ENCODE measurements around the gene TBPL2.
"Not testable (repeated sequence)": the region's sequence is repeated elsewhere in the genome, so short reads cannot be mapped to it uniquely, and the experiment has no call there.

Gene TBPL2

GRCh38 chr14:55436931-55437330 is 3.5 kb downstream of the TBPL2 start:
- H3K4me1 ChIP-seq (ENCODE audit: insufficient read depth, low read length): no peaks in the 10 kb centered on the region
- no peaks in the 10 kb centered on the region for H3K9me3 ChIP-seq (ENCODE audit: insufficient read depth, low read depth, low read length)
- no peaks in the 10 kb centered on the region for H3K36me3 ChIP-seq (ENCODE audit: insufficient read depth, low read depth, low read length)
- H3K9ac ChIP-seq (ENCODE audit: low read depth, low read length): no peak overlapping the region
- H3K27me3 ChIP-seq (ENCODE audit: insufficient read depth, low read length): no peaks in the 10 kb centered on the region
- H3K4me3 ChIP-seq (ENCODE audit: low read length): no peak overlapping the region
- H3K27ac ChIP-seq (ENCODE audit: low read length): no peak overlapping the region

- H3K4me3 ChIP-seq (ENCODE audit: low read length): no peak overlapping the region
- no peak overlapping the region for H3K9ac ChIP-seq (ENCODE audit: low read depth, low read length)
- H3K36me3 ChIP-seq (ENCODE audit: insufficient read depth, low read depth, low read length): no peaks in the 10 kb centered on the region
- H3K27me3 ChIP-seq (ENCODE audit: insufficient read depth, low read length): no peaks in the 10 kb centered on the region
- no peaks in the 10 kb centered on the region for H3K9me3 ChIP-seq (ENCODE audit: insufficient read depth, low read depth, low read length)
- H3K27ac ChIP-seq (ENCODE audit: low read length): no peak overlapping the region
- no peaks in the 10 kb centered on the region for H3K4me1 ChIP-seq (ENCODE audit: insufficient read depth, low read length)
Observed at GRCh38 chr14:55436519-55436918, 3.9 kb downstream of the TBPL2 start.

GRCh38 chr14:55434805-55435174 is 5.6 kb downstream of the TBPL2 start:
- Histone ChIP-seq H3K9ac (ENCODE audit: low read depth, low read length) (no peak overlapping the region), H3K36me3 (ENCODE audit: insufficient read depth, low read depth, low read length) (no peaks in the 10 kb centered on the region), H3K9me3 (ENCODE audit: insufficient read depth, low read depth, low read length) (no peaks in the 10 kb centered on the region), H3K4me3 (ENCODE audit: low read length) (no peak overlapping the region), H3K4me1 (ENCODE audit: insufficient read depth, low read length) (no peaks in the 10 kb centered on the region), H3K27me3 (ENCODE audit: insufficient read depth, low read length) (no peaks in the 10 kb centered on the region), H3K27ac (ENCODE audit: low read length) (no peak overlapping the region)

- H3K4me3 ChIP-seq (ENCODE audit: low read length): no peak overlapping the region
- no peaks in the 10 kb centered on the region for H3K36me3 ChIP-seq (ENCODE audit: insufficient read depth, low read depth, low read length)
- no peaks in the 10 kb centered on the region for H3K4me1 ChIP-seq (ENCODE audit: insufficient read depth, low read length)
- no peaks in the 10 kb centered on the region for H3K9me3 ChIP-seq (ENCODE audit: insufficient read depth, low read depth, low read length)
- no peaks in the 10 kb centered on the region for H3K27me3 ChIP-seq (ENCODE audit: insufficient read depth, low read length)
- no peak overlapping the region for H3K27ac ChIP-seq (ENCODE audit: low read length)
- no peak overlapping the region for H3K9ac ChIP-seq (ENCODE audit: low read depth, low read length)
Observed at GRCh38 chr14:55433880-55434804, 6.3 kb downstream of the TBPL2 start.

- Histone ChIP-seq H3K27ac (ENCODE audit: low read length) (no peak overlapping the region), H3K36me3 (ENCODE audit: insufficient read depth, low read depth, low read length) (no peaks in the 10 kb centered on the region), H3K4me1 (ENCODE audit: insufficient read depth, low read length) (no peaks in the 10 kb centered on the region), H3K4me3 (ENCODE audit: low read length) (no peak overlapping the region), H3K27me3 (ENCODE audit: insufficient read depth, low read length) (no peaks in the 10 kb centered on the region), H3K9me3 (ENCODE audit: insufficient read depth, low read depth, low read length) (no peaks in the 10 kb centered on the region), H3K9ac (ENCODE audit: low read depth, low read length) (no peak overlapping the region)
Observed at GRCh38 chr14:55432628-55433027, 7.8 kb downstream of the TBPL2 start.

- Histone ChIP-seq H3K4me1 (ENCODE audit: insufficient read depth, low read length) (no peaks in the 10 kb centered on the region; the same call in 1 of the 2 replicates), H3K27me3 (ENCODE audit: insufficient read depth, low read length) (no peaks in the 10 kb centered on the region)
Observed at GRCh38 chr14:55430024-55430690, 10.3 kb downstream of the TBPL2 start.

GRCh38 chr14:55427439-55427838 is 13.0 kb downstream of the TBPL2 start:
- no peaks in the 10 kb centered on the region for H3K36me3 ChIP-seq (ENCODE audit: insufficient read depth, low read depth, low read length)
- no peaks in the 10 kb centered on the region; the same call in 1 of the 2 replicates for H3K4me1 ChIP-seq (ENCODE audit: insufficient read depth, low read length)
- H3K9ac ChIP-seq (ENCODE audit: low read depth, low read length): no peak overlapping the region
- H3K9me3 ChIP-seq (ENCODE audit: insufficient read depth, low read depth, low read length): no peaks in the 10 kb centered on the region
- no peak overlapping the region for H3K4me3 ChIP-seq (ENCODE audit: low read length)
- no peak overlapping the region for H3K27ac ChIP-seq (ENCODE audit: low read length)
- H3K27me3 ChIP-seq (ENCODE audit: insufficient read depth, low read length): no peaks in the 10 kb centered on the region

More at GRCh38 chr14:55430024-55430690, 10.3 kb downstream of the TBPL2 start:
- no peak overlapping the region for H3K27ac ChIP-seq (ENCODE audit: low read length)
- no peak overlapping the region for H3K9ac ChIP-seq (ENCODE audit: low read depth, low read length)
- no peak overlapping the region for H3K4me3 ChIP-seq (ENCODE audit: low read length)
- no peaks in the 10 kb centered on the region for H3K9me3 ChIP-seq (ENCODE audit: insufficient read depth, low read depth, low read length)
- H3K36me3 ChIP-seq (ENCODE audit: insufficient read depth, low read depth, low read length): no peaks in the 10 kb centered on the region

GRCh38 chr14:55426891-55427290 is 13.5 kb downstream of the TBPL2 start:
- Histone ChIP-seq H3K27me3 (ENCODE audit: insufficient read depth, low read length) (no peaks in the 10 kb centered on the region), H3K27ac (ENCODE audit: low read length) (no peak overlapping the region), H3K4me1 (ENCODE audit: insufficient read depth, low read length) (no peaks in the 10 kb centered on the region; the same call in 1 of the 2 replicates), H3K9ac (ENCODE audit: low read depth, low read length) (no peak overlapping the region), H3K9me3 (ENCODE audit: insufficient read depth, low read depth, low read length) (no peaks in the 10 kb centered on the region), H3K36me3 (ENCODE audit: insufficient read depth, low read depth, low read length) (no peaks in the 10 kb centered on the region), H3K4me3 (ENCODE audit: low read length) (no peak overlapping the region)

GRCh38 chr14:55425091-55425490 is 15.3 kb downstream of the TBPL2 start:
- no peak overlapping the region for H3K4me3 ChIP-seq (ENCODE audit: low read length)
- H3K9me3 ChIP-seq (ENCODE audit: insufficient read depth, low read depth, low read length): no peaks in the 10 kb centered on the region
- H3K27ac ChIP-seq (ENCODE audit: low read length): no peak overlapping the region
- no peaks in the 10 kb centered on the region; the same call in 1 of the 2 replicates for H3K4me1 ChIP-seq (ENCODE audit: insufficient read depth, low read length)
- H3K27me3 ChIP-seq (ENCODE audit: insufficient read depth, low read length): no peaks in the 10 kb centered on the region
- no peaks in the 10 kb centered on the region for H3K36me3 ChIP-seq (ENCODE audit: insufficient read depth, low read depth, low read length)
- H3K9ac ChIP-seq (ENCODE audit: low read depth, low read length): no peak overlapping the region

GRCh38 chr14:55423969-55424368 is 16.4 kb downstream of the TBPL2 start:
- Histone ChIP-seq H3K36me3 (ENCODE audit: insufficient read depth, low read depth, low read length) (no peaks in the 10 kb centered on the region), H3K4me1 (ENCODE audit: insufficient read depth, low read length) (no peaks in the 10 kb centered on the region; the same call in 1 of the 2 replicates), H3K9me3 (ENCODE audit: insufficient read depth, low read depth, low read length) (no peaks in the 10 kb centered on the region), H3K4me3 (ENCODE audit: low read length) (no peak overlapping the region), H3K27me3 (ENCODE audit: insufficient read depth, low read length) (no peaks in the 10 kb centered on the region), H3K9ac (ENCODE audit: low read depth, low read length) (no peak overlapping the region), H3K27ac (ENCODE audit: low read length) (no peak overlapping the region)

GRCh38 chr14:55422338-55422737 is 18.1 kb downstream of the TBPL2 start:
- not testable (repeated sequence) for H3K36me3 ChIP-seq (ENCODE audit: insufficient read depth, low read depth, low read length); H3K9ac ChIP-seq (ENCODE audit: low read depth, low read length); H3K27ac ChIP-seq (ENCODE audit: low read length); H3K4me1 ChIP-seq (ENCODE audit: insufficient read depth, low read length); H3K9me3 ChIP-seq (ENCODE audit: insufficient read depth, low read depth, low read length); H3K27me3 ChIP-seq (ENCODE audit: insufficient read depth, low read length); H3K4me3 ChIP-seq (ENCODE audit: low read length)

GRCh38 chr14:55419663-55420062 is 20.8 kb downstream of the TBPL2 start:
- H3K9ac ChIP-seq (ENCODE audit: low read depth, low read length): no peak overlapping the region
- no peaks in the 10 kb centered on the region for H3K36me3 ChIP-seq (ENCODE audit: insufficient read depth, low read depth, low read length)
- H3K27ac ChIP-seq (ENCODE audit: low read length): no peak overlapping the region
- H3K4me3 ChIP-seq (ENCODE audit: low read length): no peak overlapping the region
- H3K4me1 ChIP-seq (ENCODE audit: insufficient read depth, low read length): no peaks in the 10 kb centered on the region
- no peaks in the 10 kb centered on the region for H3K9me3 ChIP-seq (ENCODE audit: insufficient read depth, low read depth, low read length)
- H3K27me3 ChIP-seq (ENCODE audit: insufficient read depth, low read length): no peaks in the 10 kb centered on the region
